GM12875 (cell line): ENCODE data around the gene ACKR2.

ENCODE experiments used
- H3K4me3 ChIP-seq: one replicate; pipeline ENCODE4 v1.5.1; 2011; ENCODE audit warnings: low read depth, low read length, control low read depth
- TF ChIP-seq, protein P1 (sequence below): IDR thresholded peaks from 2 replicates; pipeline ENCODE4 v1.5.1; 2011; ENCODE audit warnings: low read depth, mild to moderate bottlenecking, control low read depth, inconsistent platforms, low read length, moderate library complexity, borderline replicate concordance; ENCODE audit not compliant: insufficient read depth

The ACKR2 gene

DNA sequence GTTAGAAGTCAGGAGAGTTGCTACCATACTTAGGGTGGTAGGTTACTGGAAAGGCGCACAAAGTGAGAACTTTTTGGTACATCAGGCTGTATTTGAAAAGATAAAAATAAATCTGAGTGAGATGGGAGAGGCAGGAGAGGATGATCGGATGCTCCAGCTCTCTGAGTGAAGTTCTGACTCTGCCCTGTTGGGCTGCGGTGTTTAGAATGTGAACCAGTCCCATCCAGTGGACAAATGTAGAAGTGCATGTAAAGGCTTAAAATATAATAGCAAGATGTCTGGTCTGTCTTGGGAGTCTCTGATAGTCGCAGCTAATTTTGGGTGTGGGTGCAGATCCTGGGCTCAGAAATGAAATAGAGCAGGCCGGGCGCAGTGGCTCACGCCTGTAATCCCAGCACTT, 30.4 kb downstream of the ACKR2 start:
- TF ChIP-seq, protein P1, sequence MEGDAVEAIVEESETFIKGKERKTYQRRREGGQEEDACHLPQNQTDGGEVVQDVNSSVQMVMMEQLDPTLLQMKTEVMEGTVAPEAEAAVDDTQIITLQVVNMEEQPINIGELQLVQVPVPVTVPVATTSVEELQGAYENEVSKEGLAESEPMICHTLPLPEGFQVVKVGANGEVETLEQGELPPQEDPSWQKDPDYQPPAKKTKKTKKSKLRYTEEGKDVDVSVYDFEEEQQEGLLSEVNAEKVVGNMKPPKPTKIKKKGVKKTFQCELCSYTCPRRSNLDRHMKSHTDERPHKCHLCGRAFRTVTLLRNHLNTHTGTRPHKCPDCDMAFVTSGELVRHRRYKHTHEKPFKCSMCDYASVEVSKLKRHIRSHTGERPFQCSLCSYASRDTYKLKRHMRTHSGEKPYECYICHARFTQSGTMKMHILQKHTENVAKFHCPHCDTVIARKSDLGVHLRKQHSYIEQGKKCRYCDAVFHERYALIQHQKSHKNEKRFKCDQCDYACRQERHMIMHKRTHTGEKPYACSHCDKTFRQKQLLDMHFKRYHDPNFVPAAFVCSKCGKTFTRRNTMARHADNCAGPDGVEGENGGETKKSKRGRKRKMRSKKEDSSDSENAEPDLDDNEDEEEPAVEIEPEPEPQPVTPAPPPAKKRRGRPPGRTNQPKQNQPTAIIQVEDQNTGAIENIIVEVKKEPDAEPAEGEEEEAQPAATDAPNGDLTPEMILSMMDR, result peak; percentile 63
- no peak overlapping the region for H3K4me3 ChIP-seq

DNA sequence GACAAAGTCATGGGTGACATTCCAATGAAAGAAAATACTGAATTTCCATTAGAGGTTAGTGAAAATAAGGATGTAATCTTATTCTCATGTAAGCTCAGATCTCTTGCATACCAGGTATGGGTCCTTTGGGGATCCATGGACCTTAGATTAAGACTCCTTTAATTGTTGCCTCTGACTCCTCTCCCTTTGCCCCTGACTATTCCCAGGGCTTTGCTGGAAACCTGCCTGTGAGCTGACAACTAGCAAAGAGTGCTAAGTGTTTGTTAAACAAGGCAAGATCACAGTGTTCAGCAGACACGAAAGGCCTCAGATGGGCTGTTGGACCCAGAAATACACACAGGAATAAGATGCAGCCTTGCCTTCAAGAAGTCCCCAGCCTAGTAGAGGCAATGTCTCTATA, 32.1 kb downstream of the ACKR2 start:
- no peak overlapping the region for H3K4me3 ChIP-seq
- TF ChIP-seq, protein P1, result no peak

DNA sequence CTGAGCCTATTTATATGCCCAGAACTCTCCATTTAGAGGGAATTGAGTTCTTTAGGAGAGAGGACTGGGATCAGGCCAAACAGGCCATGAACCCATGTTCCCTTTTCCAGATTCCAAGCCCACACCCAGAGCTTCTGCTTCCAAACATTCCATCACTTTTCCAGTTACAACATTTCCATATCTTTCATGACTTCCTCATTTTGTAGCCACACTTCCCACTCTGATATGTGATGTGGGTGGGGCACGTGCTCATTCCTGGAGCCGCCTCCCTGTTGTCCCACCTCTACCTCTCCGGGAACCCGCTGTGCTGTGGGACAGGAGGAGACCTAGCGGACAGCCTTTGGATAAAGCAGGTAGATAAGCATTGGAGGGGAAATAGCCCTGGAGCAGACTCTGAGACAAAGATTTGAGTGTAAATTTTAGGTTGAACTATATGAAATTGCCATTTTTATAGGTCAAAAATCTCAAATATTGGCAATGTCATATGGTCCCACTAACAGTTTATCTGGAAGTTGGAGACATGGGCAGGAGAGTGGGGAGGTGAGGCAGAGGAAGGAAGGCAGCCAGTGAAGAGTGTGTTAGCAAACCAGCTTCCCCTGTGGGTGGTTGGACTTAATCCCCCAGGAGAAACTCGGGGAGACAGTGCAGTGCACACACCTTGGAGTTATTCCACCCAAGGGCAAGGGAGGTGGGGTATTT, 34.6 kb downstream of the ACKR2 start:
- H3K4me3 ChIP-seq, result no peak overlapping the region
- TF ChIP-seq, protein P1, result no peak

DNA sequence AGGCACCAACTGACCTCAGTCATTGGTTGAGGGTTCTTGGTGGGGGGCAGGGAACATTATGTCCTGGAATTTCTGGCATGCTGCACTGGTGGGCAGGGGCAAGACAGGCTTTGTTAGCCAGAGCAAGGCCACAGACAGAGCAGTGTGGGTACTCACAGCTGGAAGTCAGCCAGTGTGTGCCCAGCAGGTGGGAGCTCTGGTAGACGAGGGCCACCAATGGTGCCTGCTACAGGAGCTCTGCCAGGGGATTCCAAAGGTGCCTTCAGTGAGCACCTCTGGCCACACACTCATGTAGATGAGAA, 35.1 kb downstream of the ACKR2 start:
- TF ChIP-seq, protein P1, result no peak
- no peak overlapping the region for H3K4me3 ChIP-seq

DNA sequence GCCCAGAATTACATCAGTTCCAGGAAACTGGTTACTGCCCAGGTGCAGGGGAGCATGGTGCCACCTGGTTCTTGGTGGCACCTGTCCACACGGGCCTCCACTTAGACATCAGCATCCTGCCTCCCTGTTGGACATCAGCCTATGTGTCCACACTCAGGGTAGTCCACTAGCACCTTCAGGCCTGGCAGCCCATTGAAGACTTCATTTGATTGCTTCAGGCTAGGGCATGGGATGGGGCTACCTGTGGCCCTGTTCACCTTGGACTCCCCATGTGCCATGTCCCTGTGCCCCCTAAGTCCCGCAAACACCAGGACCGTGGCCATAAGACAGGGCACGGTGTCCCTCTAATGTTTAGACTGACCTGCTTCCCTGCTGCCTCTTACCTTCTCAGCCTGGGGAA, 35.6 kb downstream of the ACKR2 start:
- no peak overlapping the region for H3K4me3 ChIP-seq
- TF ChIP-seq, protein P1, result no peak

DNA sequence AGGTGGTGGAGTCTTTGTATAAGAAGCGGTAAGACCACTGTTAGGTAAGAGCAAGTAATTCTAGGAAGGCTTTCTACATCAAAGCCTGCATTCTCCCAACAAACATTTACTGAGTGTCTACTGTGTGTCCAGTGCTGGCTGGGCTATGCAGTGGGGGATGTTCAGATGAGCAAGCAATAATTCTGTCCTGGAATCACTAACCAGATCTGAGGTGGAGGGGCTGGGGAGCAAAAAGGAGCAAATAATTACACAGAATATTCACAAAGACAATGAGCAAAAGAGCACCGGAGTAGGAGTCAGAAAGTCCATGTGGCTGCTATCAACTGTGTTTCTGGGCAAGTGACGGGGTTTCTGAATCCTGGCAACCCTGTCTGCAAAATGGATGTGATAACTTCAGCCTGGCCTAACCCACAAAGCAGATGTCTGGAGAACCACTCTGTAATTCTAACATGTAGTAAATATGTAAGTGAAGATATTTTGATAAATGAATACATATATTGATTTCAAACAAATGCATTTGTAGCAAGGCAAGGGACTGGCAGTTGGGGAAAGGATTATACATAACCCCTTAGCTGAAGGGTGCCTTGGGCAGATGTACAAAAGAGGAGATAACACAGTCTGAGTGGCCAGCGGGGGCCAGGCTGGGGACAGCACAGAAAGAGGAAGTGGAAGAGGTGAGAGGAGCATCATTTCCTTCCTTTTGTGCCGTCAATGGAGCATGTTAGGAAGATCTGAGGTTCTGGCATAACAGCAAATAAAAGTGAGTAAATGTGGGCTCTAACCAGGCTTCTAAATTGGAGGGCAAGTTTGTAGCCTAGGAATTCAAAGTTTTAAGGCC, 37.7 kb downstream of the ACKR2 start:
- no peak overlapping the region for H3K4me3 ChIP-seq

More for the DNA sequence above, 37.7 kb downstream of the ACKR2 start:
- TF ChIP-seq, protein P1, result no peak
